GM12892 (cell line): ENCODE results near the gene IFRD1.

ENCODE experiments used
- POLR2A ChIP-seq: IDR thresholded peaks from 2 replicates; pipeline ENCODE4 v1.6.1; 2011; ENCODE audit warnings: low read depth, low read length, control low read depth
- POLR2AphosphoS5 ChIP-seq: IDR thresholded peaks from 2 replicates; pipeline ENCODE4 v1.6.1; 2011; ENCODE audit warnings: low read depth, low read length, control low read depth
- TAF1 ChIP-seq: IDR thresholded peaks from 2 replicates; pipeline ENCODE4 v1.6.1; 2011; ENCODE audit warnings: low read depth, mild to moderate bottlenecking, control low read depth, low read length, borderline replicate concordance

- TF ChIP-seq POLR2A (no peak), POLR2AphosphoS5 (no peak), TAF1 (no peak)
These were observed 18.5 kb upstream of the IFRD1 start for GRCh38 chr7:112431803-112432202.
